Fibroblast of lung (primary cell): ENCODE measurements around the gene TRIM41. TPM values are rescaled to one million over a fixed set of nuclear protein-coding genes. Genes with fewer than 3 reads are reported as not detected.
A peak's percentile ranks its signal among the peaks of the same experiment; 100 is the strongest.

Source experiments
- DNase-seq, 2 donors: peaks; one replicate each; pipeline versions ENCODE4 v3.0.0 to v3.0.0-alpha.2; 2010; ENCODE audit warnings: low read depth in 2 of 2
- H2AFZ ChIP-seq: 2 replicates; pipeline ENCODE4 v1.5.1; 2012; ENCODE audit warnings: low read length, control low read depth, inconsistent platforms
- H3K27ac ChIP-seq: 2 replicates; pipeline ENCODE4 v1.5.1; 2011; ENCODE audit warnings: low read length, control low read depth; ENCODE audit not compliant: insufficient read depth
- H3K27me3 ChIP-seq: 2 replicates; pipeline ENCODE4 v1.5.1; 2011; ENCODE audit warnings: mild to moderate bottlenecking, low read length; ENCODE audit not compliant: control insufficient read depth, insufficient read depth
- H3K36me3 ChIP-seq: 2 replicates; pipeline ENCODE4 v1.5.1; 2011; ENCODE audit warnings: low read length; ENCODE audit not compliant: control insufficient read depth, insufficient read depth
- H3K4me1 ChIP-seq: 2 replicates; pipeline ENCODE4 v1.5.1; 2011; ENCODE audit warnings: low read length; ENCODE audit not compliant: control insufficient read depth, insufficient read depth; ENCODE audit errors: extremely low read depth
- H3K4me2 ChIP-seq: 2 replicates; pipeline ENCODE4 v1.5.1; 2011; ENCODE audit warnings: low read length, control low read depth; ENCODE audit not compliant: insufficient read depth; ENCODE audit errors: extremely low read depth
- H3K4me3 ChIP-seq, 4 experiments: fragments of 200-600 bp in 1 of 4; sonication (generic) in 1 of 4; replicated peaks in 1 of 4; 2 replicates each; pipeline ENCODE4 v1.5.1; 2011 to 2016; ENCODE audit warnings: low read length in 4 of 4, low read depth in 3 of 4, mild to moderate bottlenecking in 3 of 4, control low read depth in 2 of 4, inconsistent platforms in 1 of 4, mixed read lengths in 1 of 4; ENCODE audit not compliant: insufficient read depth in 1 of 4; ENCODE audit errors: control extremely low read depth in 1 of 4
- H3K79me2 ChIP-seq: 2 replicates; pipeline ENCODE4 v1.5.1; 2012; ENCODE audit warnings: mild to moderate bottlenecking, low read length, inconsistent platforms; ENCODE audit not compliant: control insufficient read depth, insufficient read depth
- H3K9ac ChIP-seq: 2 replicates; pipeline ENCODE4 v1.5.1; 2011; ENCODE audit warnings: mild to moderate bottlenecking, low read length, control low read depth; ENCODE audit not compliant: insufficient read depth
- H3K9me3 ChIP-seq: 2 replicates; pipeline ENCODE4 v1.5.1; 2012; ENCODE audit warnings: low read depth, low read length; ENCODE audit not compliant: control insufficient read depth, insufficient read depth
- H4K20me1 ChIP-seq: 2 replicates; pipeline ENCODE4 v1.5.1; 2011; ENCODE audit warnings: low read length; ENCODE audit not compliant: control insufficient read depth, insufficient read depth; ENCODE audit errors: extremely low read depth
- CTCF ChIP-seq, 2 donors: IDR thresholded peaks in 1 of 2; conservative IDR thresholded peaks in 1 of 2; 1 replicate in 1 of 2; 2 replicates in 1 of 2; pipeline ENCODE4 v1.5.1; 2011 to 2012; ENCODE audit warnings: low read length in 2 of 2, control low read depth in 1 of 2, inconsistent platforms in 1 of 2, low read depth in 1 of 2, mild to moderate bottlenecking in 1 of 2
- EZH2 ChIP-seq: IDR thresholded peaks from 2 replicates; pipeline ENCODE4 v1.5.1; 2012; ENCODE audit warnings: low read length, control low read depth, mild to moderate bottlenecking; ENCODE audit errors: missing control alignments
- polyA plus RNA-seq, 2 donors: library from polyadenylated mRNA; depleted of rRNA in 1 of 2; stranded (reverse) in 1 of 2; unstranded in 1 of 2; fragments of >200 nt; gene quantifications; 2 replicates each; pipeline ENCODE4 v1.2.1, GENCODE V29; 2011 to 2012; ENCODE audit warnings: missing spikeins in 1 of 2
- total RNA-seq: library from RNA; depleted of rRNA; stranded (reverse); fragments of >200 nt; gene quantifications from 2 replicates; pipeline ENCODE4 v1.2.1, GENCODE V29; 2014

Gene TRIM41
- total and polyA plus RNA-seq, 2 donors (not counting 1 experiment from before 2014, with no cell fraction given): 8.3 to 17.0 TPM

GRCh38 chr5:181218795-181219124 is 4.3 kb upstream of the TRIM41 start:
- no peak overlapping the region for H3K27ac ChIP-seq
- H3K36me3 ChIP-seq: no peaks in the 10 kb centered on the region
- peaks cover 5% of the 10 kb centered on the region for H3K4me1 ChIP-seq
- H3K79me2 ChIP-seq: no peaks in the 10 kb centered on the region
- no peak overlapping the region for H2AFZ ChIP-seq
- DNase-seq: peak in 1 of 2 donors; percentile 28
- H3K9ac ChIP-seq: no peak overlapping the region
- H3K27me3 ChIP-seq: no peaks in the 10 kb centered on the region
- H3K4me3 ChIP-seq: peak overlapping the region; percentile 1 to 53 (median 32)
- TF ChIP-seq EZH2 (no peak), CTCF (conservative IDR thresholded peaks at IDR 0.05 in 1 of 2, IDR thresholded peaks at IDR 0.05 in 1 of 2; ENCODE audit: low read depth in 1 of 2, low read length in 2 of 2) (no peak)
- H3K4me2 ChIP-seq: peak overlapping the region; percentile 13
- H4K20me1 ChIP-seq: no peaks in the 10 kb centered on the region
- no peaks in the 10 kb centered on the region for H3K9me3 ChIP-seq

- Histone ChIP-seq H3K27ac (no peak overlapping the region), H3K27me3 (no peaks in the 10 kb centered on the region), H2AFZ (no peak overlapping the region), H4K20me1 (no peaks in the 10 kb centered on the region), H3K4me1 (peaks cover 8% of the 10 kb centered on the region), H3K4me2 (no peak overlapping the region), H3K9ac (no peak overlapping the region), H3K79me2 (peaks cover 8% of the 10 kb centered on the region), H3K4me3 (no peak overlapping the region), H3K9me3 (no peaks in the 10 kb centered on the region), H3K36me3 (no peaks in the 10 kb centered on the region)
- TF ChIP-seq EZH2: no peak
- TF ChIP-seq CTCF (conservative IDR thresholded peaks at IDR 0.05 in 1 of 2, IDR thresholded peaks at IDR 0.05 in 1 of 2; ENCODE audit: low read depth in 1 of 2, low read length in 2 of 2): no peak
- no peak for DNase-seq
Observed at GRCh38 chr5:181219262-181220177, 3.6 kb upstream of the TRIM41 start.

GRCh38 chr5:181220178-181220515 is 2.9 kb upstream of the TRIM41 start:
- H3K4me1 ChIP-seq: peaks cover 11% of the 10 kb centered on the region
- no peak overlapping the region for H3K27ac ChIP-seq
- no peak overlapping the region for H3K4me2 ChIP-seq
- peaks cover 14% of the 10 kb centered on the region for H3K79me2 ChIP-seq
- H3K4me3 ChIP-seq: no peak overlapping the region
- no peaks in the 10 kb centered on the region for H3K9me3 ChIP-seq
- no peak overlapping the region for H2AFZ ChIP-seq
- no peak for TF ChIP-seq CTCF (conservative IDR thresholded peaks at IDR 0.05 in 1 of 2, IDR thresholded peaks at IDR 0.05 in 1 of 2; ENCODE audit: low read depth in 1 of 2, low read length in 2 of 2)
- no peaks in the 10 kb centered on the region for H3K27me3 ChIP-seq
- H4K20me1 ChIP-seq: no peaks in the 10 kb centered on the region
- H3K9ac ChIP-seq: no peak overlapping the region
- H3K36me3 ChIP-seq: no peaks in the 10 kb centered on the region
- no peak for DNase-seq
